ENCODE measurements around the gene TMC1. TPM values are rescaled to one million over a fixed set of nuclear protein-coding genes. Genes with fewer than 3 reads are reported as not detected.

The TMC1 gene
- total and polyA plus RNA-seq, 2 of the 8 experiments (the other 6 are each of a cell fraction or from before 2014, with no cell fraction given): 0.95 to 0.98 TPM

GRCh38 chr9:72485821-72486593 lies 35.4 kb upstream of the TMC1 start:
- Histone ChIP-seq H4K5ac (ENCODE audit: insufficient read length, low read depth, low read length) (no peak overlapping the region), H4K91ac (replicated peaks; ENCODE audit: insufficient read length, low read length) (no peak overlapping the region), H3K23me2 (ENCODE audit: low read depth, low read length) (peaks cover 2% of the 10 kb centered on the region; the same call in 1 of the 2 replicates), H3K79me1 (ENCODE audit: low read depth, low read length) (no peaks in the 10 kb centered on the region; the same call in 1 of the 2 replicates), H3K27me3 (replicated peaks in 1 of 4; ENCODE audit: control insufficient read depth in 3 of 4, extremely low read depth in 1 of 4, insufficient read depth in 3 of 4, low read length in 3 of 4) (no peaks in the 10 kb centered on the region), H3K4me2 (ENCODE audit: insufficient read depth in 1 of 2, low read depth in 2 of 2, low read length in 2 of 2) (no peak overlapping the region), H3K23ac (ENCODE audit: insufficient read length) (no peak overlapping the region), H3K9ac (replicated peaks in 1 of 4; ENCODE audit: extremely low read depth in 1 of 4, low read depth in 3 of 4, low read length in 3 of 4) (no peak overlapping the region), H2BK20ac (ENCODE audit: low read length) (no peak overlapping the region), H2BK120ac (replicated peaks; ENCODE audit: low read depth, low read length) (no peak overlapping the region), H3K79me2 (ENCODE audit: control insufficient read depth in 1 of 2, insufficient read depth in 2 of 2, low read length in 2 of 2) (no peaks in the 10 kb centered on the region), H2BK5ac (ENCODE audit: low read depth, low read length) (no peak overlapping the region), H2AFZ (ENCODE audit: low read length) (no peak overlapping the region), H3K56ac (replicated peaks; ENCODE audit: insufficient read length, low read depth, low read length) (no peak overlapping the region), H3K4me3 (ENCODE audit: extremely low read depth in 1 of 4, insufficient read depth in 2 of 4, low read depth in 3 of 4, low read length in 4 of 4) (no peak overlapping the region), H3K18ac (ENCODE audit: extremely low read depth, low read length) (no peak overlapping the region), H3K27ac (ENCODE audit: low read depth, low read length) (no peak overlapping the region), H2AK5ac (ENCODE audit: low read depth, low read length) (no peak overlapping the region), H2BK12ac (ENCODE audit: low read depth, low read length) (no peak overlapping the region), H3K36me3 (ENCODE audit: control insufficient read depth in 2 of 4, insufficient read depth in 4 of 4, low read length in 3 of 4) (no peaks in the 10 kb centered on the region), H3K4ac (replicated peaks; ENCODE audit: insufficient read length, low read depth, low read length) (no peak overlapping the region), H2BK15ac (ENCODE audit: low read length) (no peak overlapping the region), H4K8ac (ENCODE audit: extremely low read depth, insufficient read depth, low read length) (no peak overlapping the region), H3K14ac (ENCODE audit: insufficient read length) (no peak overlapping the region), H3K4me1 (replicated peaks in 1 of 4; ENCODE audit: control insufficient read depth in 3 of 4, insufficient read depth in 4 of 4, low read length in 3 of 4) (peaks cover 0 to 4% (median 0%) of the 10 kb centered on the region in 4 experiments; a peak in 1 of 7 replicates), H3K9me3 (ENCODE audit: insufficient read depth in 2 of 2, low read depth in 1 of 2, low read length in 1 of 2) (no peaks in the 10 kb centered on the region), H4K20me1 (replicated peaks in 1 of 2; ENCODE audit: control insufficient read depth in 1 of 2, insufficient read depth in 2 of 2, low read length in 2 of 2) (no peaks in the 10 kb centered on the region)
- POLR2A ChIA-PET (ENCODE audit: partially characterized antibody): interaction anchor here (2.0 kb wide), 1 partner anchor 121 kb away, joined by 4 read pairs; the partner anchor contains the start of gene ZFAND5
- 91% methylated on average over 3 of the region's 3 CpGs; no CpG with 5 or more reads in 1 of the 2 experiments for WGBS, 2 experiments (ENCODE audit: extremely low coverage in 1 of 2, insufficient coverage in 1 of 2, insufficient read length in 1 of 2, insufficient replicate concordance in 2 of 2, low coverage in 1 of 2, low lambda C conversion rate in 2 of 2, missing lambda C conversion rate in 1 of 2)
- no peak for FAIRE-seq
- TF ChIP-seq YY1 (IDR thresholded peaks at IDR 0.05; ENCODE audit: low read depth, low read length): no peak
- no peak for TF ChIP-seq SIX5 (IDR thresholded peaks at IDR 0.05; ENCODE audit: low read depth, low read length)
- no peak for TF ChIP-seq CEBPB (IDR thresholded peaks at IDR 0.05; ENCODE audit: low read depth, low read length)
- TF ChIP-seq POLR2A (IDR thresholded peaks at IDR 0.05; ENCODE audit: control extremely low read depth in 1 of 2, low read depth in 2 of 2, low read length in 2 of 2): no peak
- TF ChIP-seq RXRA (IDR thresholded peaks at IDR 0.05; ENCODE audit: insufficient read depth, low read depth, low read length): no peak
- no peak for TF ChIP-seq KDM1A (IDR thresholded peaks at IDR 0.05; ENCODE audit: borderline replicate concordance, low read length)
- TF ChIP-seq CTBP2 (IDR thresholded peaks at IDR 0.05; ENCODE audit: borderline replicate concordance, insufficient read depth, insufficient read length, low read length): no peak
- no peak for TF ChIP-seq ATF3 (IDR thresholded peaks at IDR 0.05; ENCODE audit: insufficient read depth, low read depth, low read length)
- no peak for TF ChIP-seq NRF1 (IDR thresholded peaks at IDR 0.05; ENCODE audit: low read depth, low read length)
- no peak for TF ChIP-seq CHD2 (IDR thresholded peaks at IDR 0.05; ENCODE audit: low read length)
- no peak for TF ChIP-seq TAF7 (optimal IDR thresholded peaks at IDR 0.05; ENCODE audit: borderline replicate concordance, low read depth, low read length)
- CTCF ChIA-PET (ENCODE audit: partially characterized antibody): interaction anchor here (0.8 kb wide), 1 partner anchor 203 kb away, joined by 5 read pairs; no protein-coding TSS in a partner anchor
- no peak for DNase-seq (ENCODE audit: low read depth in 1 of 2, low spot score in 2 of 2)

Data from H1 (cell line).